Epithelial cell of prostate (primary cell): ENCODE results near the gene ZNF541.

Experiments
- DNase-seq: peaks from one replicate; pipeline ENCODE4 v3.0.0-alpha.2; 2011; ENCODE audit warnings: low read depth, low spot score
- H3K27ac ChIP-seq: fragments of 450-650 bp; 2 replicates; pipeline ENCODE4 v1.5.1; 2017; ENCODE audit warnings: mild to moderate bottlenecking

ZNF541 gene, protein sequence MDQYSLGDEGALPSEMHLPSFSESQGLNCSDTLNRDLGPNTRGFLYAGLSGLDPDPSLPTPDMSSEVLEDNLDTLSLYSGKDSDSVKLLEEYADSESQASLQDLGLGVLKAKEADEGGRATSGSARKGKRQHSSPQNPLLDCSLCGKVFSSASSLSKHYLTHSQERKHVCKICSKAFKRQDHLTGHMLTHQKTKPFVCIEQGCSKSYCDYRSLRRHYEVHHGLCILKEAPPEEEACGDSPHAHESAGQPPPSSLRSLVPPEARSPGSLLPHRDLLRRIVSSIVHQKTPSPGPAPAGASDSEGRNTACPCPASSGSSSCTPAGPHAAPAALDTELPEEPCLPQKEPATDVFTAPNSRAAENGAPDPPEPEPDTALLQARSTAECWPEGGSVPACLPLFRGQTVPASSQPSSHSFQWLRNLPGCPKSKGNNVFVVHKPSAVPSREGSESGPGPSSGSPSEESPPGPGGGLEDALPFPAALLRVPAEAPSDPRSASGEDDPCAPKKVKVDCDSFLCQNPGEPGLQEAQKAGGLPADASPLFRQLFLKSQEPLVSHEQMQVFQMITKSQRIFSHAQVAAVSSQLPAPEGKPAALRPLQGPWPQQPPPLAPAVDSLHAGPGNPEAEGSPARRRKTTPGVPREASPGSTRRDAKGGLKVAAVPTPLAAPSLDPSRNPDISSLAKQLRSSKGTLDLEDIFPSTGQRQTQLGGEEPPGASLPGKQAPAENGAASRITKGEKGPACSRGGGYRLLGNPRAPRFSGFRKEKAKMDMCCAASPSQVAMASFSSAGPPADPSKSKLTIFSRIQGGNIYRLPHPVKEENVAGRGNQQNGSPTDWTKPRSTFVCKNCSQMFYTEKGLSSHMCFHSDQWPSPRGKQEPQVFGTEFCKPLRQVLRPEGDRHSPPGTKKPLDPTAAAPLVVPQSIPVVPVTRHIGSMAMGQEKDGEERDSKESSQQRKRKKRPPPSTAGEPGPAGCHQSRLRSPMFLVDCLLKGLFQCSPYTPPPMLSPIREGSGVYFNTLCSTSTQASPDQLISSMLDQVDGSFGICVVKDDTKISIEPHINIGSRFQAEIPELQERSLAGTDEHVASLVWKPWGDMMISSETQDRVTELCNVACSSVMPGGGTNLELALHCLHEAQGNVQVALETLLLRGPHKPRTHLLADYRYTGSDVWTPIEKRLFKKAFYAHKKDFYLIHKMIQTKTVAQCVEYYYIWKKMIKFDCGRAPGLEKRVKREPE (N-terminal part only)

DNA sequence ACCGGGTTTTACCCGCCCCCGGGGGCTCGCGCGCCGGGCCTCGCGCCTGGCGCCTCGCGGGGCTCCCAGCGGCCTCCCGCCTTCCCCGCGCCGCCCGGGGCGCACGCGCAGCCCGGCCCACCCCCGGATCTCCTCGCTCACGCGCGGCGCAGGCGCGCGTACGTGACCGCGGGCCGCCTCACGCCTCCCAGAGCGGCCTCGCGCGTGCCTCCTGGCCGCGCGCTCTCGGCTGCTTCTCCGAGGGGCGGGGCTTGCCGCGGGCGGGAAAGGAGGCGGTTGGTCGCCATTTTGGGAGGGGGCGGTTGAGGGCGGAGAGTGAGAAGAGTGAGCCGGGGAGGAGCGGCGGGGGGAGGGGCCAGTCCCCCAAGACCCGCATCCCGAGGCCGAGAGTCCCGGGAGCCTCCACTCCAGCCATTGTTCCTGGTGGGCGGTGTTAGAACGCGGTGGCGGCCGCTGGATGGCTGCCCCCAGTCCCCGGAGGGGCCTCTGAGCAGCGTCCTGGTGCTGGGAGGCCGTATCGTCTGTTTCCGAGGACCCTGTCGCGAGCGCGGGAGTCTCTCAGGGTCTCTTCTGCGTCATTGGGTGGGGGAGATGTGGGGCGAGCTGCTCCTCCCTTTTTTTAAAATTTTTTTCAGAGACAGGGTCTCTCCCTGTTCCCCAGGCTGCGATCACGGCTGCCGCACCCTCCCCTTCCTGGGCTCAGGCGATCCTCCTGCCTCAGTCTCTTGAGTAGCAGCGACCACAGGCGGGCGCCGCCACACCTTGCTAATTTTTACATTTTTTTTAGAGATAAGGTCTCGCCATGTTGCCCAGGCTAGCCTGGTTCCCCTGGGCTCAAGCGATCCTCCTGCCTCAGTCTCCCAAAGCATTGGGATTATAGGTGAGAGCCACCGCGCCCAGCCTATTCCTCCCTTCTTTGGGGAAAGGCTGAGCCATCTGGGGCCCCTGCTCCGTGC is at the start of gene ZNF541:
ZNF541 (minus strand) TSS at position 78 of the 956 bp plus-strand sequence. CDS start 17,292 bp downstream, outside the sequence.
- H3K27ac ChIP-seq = no peak within 1 kb of the TSS
- DNase-seq = no peak

DNA sequence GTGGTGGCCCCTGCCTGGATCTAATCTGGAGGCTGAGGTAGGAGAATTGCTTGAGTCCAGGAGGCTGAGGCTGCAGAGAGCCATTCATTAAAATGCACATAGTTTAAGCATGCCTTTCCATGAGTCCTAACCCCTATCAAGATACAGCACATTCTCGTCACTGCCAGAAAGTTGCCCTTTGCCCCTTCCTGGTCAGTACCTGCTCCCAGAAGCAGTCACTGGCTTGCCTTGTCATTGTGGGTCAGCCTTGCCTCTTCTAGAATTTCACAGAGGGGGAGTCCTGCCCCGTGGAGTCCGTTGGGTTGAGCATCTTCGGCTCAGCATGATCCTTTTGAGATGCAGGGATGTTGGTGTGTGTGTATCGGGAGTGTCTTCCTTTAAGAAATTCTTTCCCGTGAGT is 46.8 kb upstream of the ZNF541 start:
- DNase-seq = no peak
- H3K27ac ChIP-seq = no peak overlapping the region

- no peak for DNase-seq
- H3K27ac ChIP-seq = no peak overlapping the region
Observed at GRCh38 chr19:47618771-47619170, 45.8 kb upstream of the ZNF541 start.

- no peak overlapping the region for H3K27ac ChIP-seq
- DNase-seq = no peak
Observed at GRCh38 chr19:47615714-47616113, 42.8 kb upstream of the ZNF541 start.

- no peak for DNase-seq
- no peak overlapping the region for H3K27ac ChIP-seq
Observed at GRCh38 chr19:47615230-47615629, 42.3 kb upstream of the ZNF541 start.

DNA sequence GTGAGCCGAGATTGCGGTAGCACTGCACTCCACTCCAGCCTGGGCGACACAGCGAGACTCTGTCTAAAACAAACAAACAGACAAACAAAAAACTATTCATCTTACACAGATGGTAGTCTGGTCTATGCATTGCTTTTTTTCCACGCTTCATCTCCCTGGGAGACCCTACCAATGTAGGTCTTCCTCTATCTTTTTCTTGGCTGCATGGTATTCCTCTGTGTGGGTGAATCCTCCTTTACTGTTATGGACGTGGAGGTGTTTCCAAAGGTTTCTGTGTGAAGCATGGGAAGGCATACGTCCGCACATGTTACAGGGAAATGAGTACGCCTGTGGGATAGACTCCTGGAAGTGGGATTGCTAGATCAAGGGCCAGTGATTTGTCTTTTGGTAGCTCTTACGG is 41.6 kb upstream of the ZNF541 start:
- DNase-seq = no peak
- H3K27ac ChIP-seq = no peak overlapping the region

- DNase-seq = no peak
- no peak overlapping the region for H3K27ac ChIP-seq
Observed at GRCh38 chr19:47614021-47614295, 41.0 kb upstream of the ZNF541 start.

DNA sequence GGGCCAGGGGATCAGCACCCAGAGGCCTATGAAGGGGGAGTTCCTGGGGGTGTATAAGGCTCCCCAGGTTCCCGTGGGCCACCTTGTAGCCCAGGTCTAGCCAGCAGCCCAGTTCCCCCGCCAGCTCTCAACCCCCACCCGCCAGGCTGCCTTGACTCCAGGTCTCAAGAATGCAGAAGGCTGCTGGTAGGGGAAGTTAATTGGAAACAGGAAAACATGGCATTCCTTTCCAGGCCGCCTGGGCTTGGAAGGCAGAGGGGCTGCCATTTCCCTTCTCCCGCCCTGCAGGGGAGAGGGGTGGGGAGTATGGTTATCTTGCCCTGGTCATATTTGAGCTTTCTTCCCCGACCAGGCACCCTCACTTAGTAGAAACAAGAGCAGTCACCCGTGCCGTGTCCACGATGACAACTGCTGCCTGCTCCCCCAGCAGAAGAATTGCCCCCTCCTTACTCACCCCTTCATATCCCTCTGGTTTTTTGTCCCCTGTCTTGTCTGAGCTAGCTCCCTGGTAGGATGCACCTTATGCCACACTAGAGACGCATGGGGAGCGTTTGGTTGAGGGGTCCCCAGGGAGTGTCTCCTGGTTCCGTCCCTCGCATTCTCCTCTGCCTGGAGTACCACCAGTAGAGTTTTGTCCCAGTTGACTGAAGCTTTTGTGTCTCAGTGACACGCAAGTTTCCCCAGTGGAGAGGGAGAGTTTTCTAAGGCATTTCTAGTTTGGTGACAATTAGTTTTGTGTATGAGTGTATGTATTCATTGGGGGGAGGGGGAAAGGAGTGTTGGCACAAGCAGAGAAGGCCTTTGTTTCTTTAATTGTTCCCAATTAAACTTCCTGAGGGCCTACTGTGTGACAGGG is 40.4 kb upstream of the ZNF541 start:
- H3K27ac ChIP-seq = no peak overlapping the region

DNA sequence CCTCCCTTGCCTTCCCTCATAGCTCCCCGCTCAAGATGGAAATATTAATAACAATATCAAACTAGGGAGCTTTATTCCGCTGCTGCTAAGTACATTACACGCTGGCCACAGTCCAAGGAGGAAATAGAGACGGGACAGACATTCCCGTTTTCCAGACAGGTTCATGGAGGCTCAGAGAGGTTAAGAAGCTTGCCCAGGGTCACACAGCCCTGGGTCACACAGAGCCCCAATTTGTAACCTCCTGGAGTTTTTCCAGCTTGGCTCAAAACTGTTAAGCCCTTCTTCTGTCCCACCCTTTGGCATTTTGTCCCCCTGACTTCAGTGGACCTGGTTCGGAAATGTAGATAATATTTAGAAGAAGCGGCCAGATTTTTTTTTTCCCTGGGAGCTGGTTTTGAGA is 38.0 kb upstream of the ZNF541 start:
- DNase-seq = no peak
- H3K27ac ChIP-seq = no peak overlapping the region

More for the DNA sequence above, 40.4 kb upstream of the ZNF541 start:
- DNase-seq = no peak

GRCh38 chr19:47609906-47610894 is 37.3 kb upstream of the ZNF541 start:
- peak overlapping the region; percentile 82 for H3K27ac ChIP-seq
- DNase-seq = no peak

GRCh38 chr19:47608969-47609905 is 36.3 kb upstream of the ZNF541 start, which contains the start of gene BICRA:
Gene BICRA (plus strand): TSS chr19:47609134. CDS start chr19:47673575, 64,441 bp downstream.
- peak within 1 kb of the TSS; percentile 82 for H3K27ac ChIP-seq
- no peak for DNase-seq

DNA sequence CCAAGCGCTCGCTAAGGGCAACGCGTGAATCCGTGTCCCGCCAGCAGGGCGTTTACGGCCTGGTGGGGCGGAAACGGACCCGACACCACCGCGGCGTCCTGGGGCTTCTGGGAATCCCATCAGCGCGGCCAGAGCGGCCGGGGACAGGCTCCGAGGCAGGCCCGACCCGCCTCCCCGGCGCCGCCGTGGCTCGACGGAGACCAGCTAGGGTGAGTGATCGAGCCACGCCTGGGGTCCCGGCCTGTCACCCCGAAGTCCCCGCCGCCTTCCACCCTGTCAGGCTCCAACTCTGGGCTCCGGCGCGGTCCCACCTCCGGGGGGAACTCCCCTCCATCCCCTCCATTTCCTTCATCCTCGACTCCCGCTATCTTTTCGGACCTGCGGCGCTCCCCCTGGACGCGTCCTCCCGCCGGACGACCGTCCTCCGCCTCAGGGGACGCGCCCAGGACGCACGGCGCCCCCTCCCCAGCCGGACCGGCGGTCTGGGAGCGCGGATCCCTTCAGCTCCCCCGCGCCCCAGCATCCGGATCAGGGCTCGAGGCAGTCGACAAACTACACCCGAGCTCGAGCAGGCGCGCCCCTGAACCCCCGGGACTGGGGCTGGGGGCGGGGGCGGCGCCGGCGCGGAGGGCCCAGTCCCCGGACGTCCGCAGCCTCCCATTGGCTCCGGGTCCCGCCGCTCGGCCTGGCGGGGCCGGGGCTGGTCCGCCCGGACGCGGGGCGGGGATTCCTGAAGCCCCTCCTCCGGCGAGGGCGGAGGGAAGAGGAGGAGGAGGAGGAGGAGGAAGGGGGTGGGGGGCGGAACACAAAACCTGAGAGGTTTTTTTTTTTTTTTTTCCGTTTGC is 35.3 kb upstream of the ZNF541 start:
- H3K27ac ChIP-seq = peak overlapping the region; percentile 82

DNA sequence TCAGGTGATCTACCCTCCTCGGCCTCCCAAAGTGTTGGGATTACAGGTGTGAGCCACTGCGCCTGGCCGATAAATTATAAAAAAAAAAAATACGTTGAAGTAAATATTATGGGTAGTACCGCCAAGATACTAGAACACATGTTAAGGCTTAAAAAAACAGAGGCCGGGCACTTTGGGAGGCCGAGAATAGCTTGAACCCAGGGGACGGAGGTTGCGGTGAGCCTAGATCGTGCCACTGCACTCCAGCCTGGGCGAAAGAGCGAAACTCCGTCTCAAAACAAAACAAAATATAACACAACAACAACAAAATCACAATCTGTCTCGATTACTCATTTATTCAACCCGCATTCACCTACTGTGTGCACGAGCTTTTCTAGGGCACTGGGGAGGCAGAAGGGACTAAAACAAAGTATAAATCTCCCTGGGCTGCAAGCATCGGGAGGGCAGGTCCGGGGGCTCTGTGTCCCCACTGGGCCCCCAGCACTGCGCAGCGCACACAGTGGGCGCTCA is 34.7 kb upstream of the ZNF541 start:
- H3K27ac ChIP-seq = peak overlapping the region; percentile 82
- no peak for DNase-seq

More for the DNA sequence above, 35.3 kb upstream of the ZNF541 start:
- DNase-seq = peak; percentile 55

- no peak overlapping the region for H3K27ac ChIP-seq
- DNase-seq = no peak
Observed at GRCh38 chr19:47603706-47604565, 31.0 kb upstream of the ZNF541 start.
